OCI-LY7 (cell line): ENCODE measurements around the gene SCAF1. TPM values are rescaled to one million over a fixed set of nuclear protein-coding genes. Genes with fewer than 3 reads are reported as not detected.

ENCODE experiments used
- BruUV-seq: library from RNA; stranded (reverse); fragments of 400-500 nt; replicated peaks from 2 replicates; lab custom pipeline; 2021; lab: Mats Ljungman, UMichigan
- CTCF ChIA-PET: fragments of 300-600 bp; sonication (Branson Sonifier 250); formaldehyde crosslinking; loops from one replicate; lab custom pipeline; 2022; ENCODE audit warnings: antibody characterized with exemption; ENCODE audit not compliant: unreplicated experiment; lab: Charles Lee
- POLR2A ChIA-PET: fragments of 300-600 bp; sonication (Branson Sonifier 250); formaldehyde crosslinking; loops from one replicate; lab custom pipeline; 2022; ENCODE audit warnings: antibody characterized with exemption; lab: Charles Lee
- DNase-seq: peaks from one replicate; pipeline ENCODE4 v3.0.0-alpha.2; 2015; ENCODE audit warnings: low spot score
- H2AFZ ChIP-seq: fragments of 200-600 bp; sonication (generic), shearing (Covaris generic); 2 replicates; pipeline ENCODE4 v1.6.1; 2014; ENCODE audit warnings: mild to moderate bottlenecking, antibody characterized with exemption, low read length, moderate library complexity
- H3K27ac ChIP-seq: fragments of 200-600 bp; sonication (generic); 2 replicates; pipeline ENCODE4 v1.5.1; 2014; ENCODE audit warnings: mixed run types, low read depth, mild to moderate bottlenecking, moderate library complexity, low read length, inconsistent platforms; ENCODE audit not compliant: poor library complexity, severe bottlenecking
- H3K36me3 ChIP-seq: fragments of 200-600 bp; sonication (generic); 2 replicates; pipeline ENCODE4 v1.6.1; 2014; ENCODE audit warnings: mild to moderate bottlenecking, antibody characterized with exemption, low read length, moderate library complexity, mixed read lengths; ENCODE audit not compliant: insufficient read depth
- H3K4me1 ChIP-seq: fragments of 200-600 bp; sonication (generic); 2 replicates; pipeline ENCODE4 v1.5.1; 2014; ENCODE audit warnings: mild to moderate bottlenecking, low read length; ENCODE audit not compliant: insufficient read depth, poor library complexity, severe bottlenecking
- H3K4me2 ChIP-seq: fragments of 200-600 bp; sonication (generic); 2 replicates; pipeline ENCODE4 v1.6.1; 2014; ENCODE audit warnings: mild to moderate bottlenecking, low read length
- H3K4me3 ChIP-seq: fragments of 200-600 bp; sonication (generic); 2 replicates; pipeline ENCODE4 v1.5.1; 2014; ENCODE audit warnings: mild to moderate bottlenecking, low read depth, low read length; ENCODE audit not compliant: poor library complexity, severe bottlenecking
- H3K79me2 ChIP-seq: fragments of 200-600 bp; sonication (generic); 2 replicates; pipeline ENCODE4 v1.6.1; 2016; ENCODE audit warnings: low read depth, mild to moderate bottlenecking, low read length, moderate library complexity, mixed read lengths; ENCODE audit not compliant: insufficient read depth
- H3K9me2 ChIP-seq: fragments of 200-600 bp; sonication (generic); 2 replicates; pipeline ENCODE4 v1.6.1; 2016; ENCODE audit warnings: mild to moderate bottlenecking, low read length, mixed read lengths; ENCODE audit not compliant: insufficient read depth
- H3K9me3 ChIP-seq: fragments of 200-600 bp; sonication (generic); 2 replicates; pipeline ENCODE4 v1.6.1; 2014; ENCODE audit warnings: mild to moderate bottlenecking, mixed run types, low read length, mixed read lengths
- H4K20me1 ChIP-seq: fragments of 200-600 bp; sonication (generic); 2 replicates; pipeline ENCODE4 v1.6.1; 2014; ENCODE audit warnings: mild to moderate bottlenecking, antibody characterized with exemption, low read length, moderate library complexity, mixed read lengths; ENCODE audit not compliant: insufficient read depth
- EZH2phosphoT487 ChIP-seq: fragments of 200-600 bp; sonication (generic); IDR thresholded peaks from 2 replicates; pipeline ENCODE4 v1.6.1; 2018; ENCODE audit warnings: low read depth, borderline replicate concordance, mild to moderate bottlenecking, mixed run types, antibody characterized with exemption, low read length, moderate library complexity, mixed read lengths
- intact Hi-C: fragments of 100-400 bp; cut with micrococcal nuclease; formaldehyde crosslinking; loops from one replicate; pipeline ENCODE4 v1.10.0; 2022; ENCODE audit not compliant: unreplicated experiment
- total RNA-seq, 2 experiments: library from RNA; depleted of rRNA in 1 of 2; stranded (reverse); fragments of >200 nt in 1 of 2; shearing (Covaris generic) in 1 of 2; gene quantifications; 2 replicates each; pipeline ENCODE4 v1.2.3, GENCODE V29; 2014 to 2022
- TF ChIP-seq, protein P1 (sequence below): fragments of 200-600 bp; sonication (generic); conservative IDR thresholded peaks from 2 replicates; pipeline ENCODE4 v1.5.1; 2014; ENCODE audit warnings: mild to moderate bottlenecking, antibody characterized with exemption, low read length, moderate library complexity, mixed read lengths

The SCAF1 gene
- total RNA-seq, 2 experiments from 2014 or later = 15.0 to 44.0 TPM

DNA sequence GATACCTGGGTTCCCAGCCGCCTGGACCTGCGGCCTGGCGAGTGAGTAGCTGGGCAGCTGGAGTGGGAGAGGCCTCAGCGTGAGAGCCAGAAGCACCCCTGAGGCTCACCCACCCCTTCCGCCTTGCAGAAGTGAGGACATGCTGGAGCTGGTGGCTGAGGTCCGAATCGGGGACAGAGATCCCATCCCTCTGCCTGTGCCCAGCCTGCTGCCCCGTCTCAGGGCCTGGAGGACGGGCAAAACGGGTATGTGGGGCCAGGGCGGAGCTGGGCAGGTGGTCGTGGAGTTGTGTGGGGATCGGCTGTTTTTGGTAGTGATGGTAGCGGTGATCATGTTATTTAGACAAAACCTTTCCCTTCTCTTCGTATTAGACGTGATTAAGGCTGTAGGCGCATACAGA lies 4.6 kb downstream of the SCAF1 start:
- ChIA-PET POLR2A (no interaction called here), CTCF (no interaction called here)
- H3K9me2 ChIP-seq = no peaks in the 10 kb centered on the region
- H3K27ac ChIP-seq = no peak overlapping the region
- no peaks in the 10 kb centered on the region; the same call in 1 of the 2 replicates for H4K20me1 ChIP-seq
- no peaks in the 10 kb centered on the region for H3K9me3 ChIP-seq
- no peak overlapping the region for H2AFZ ChIP-seq
- intact Hi-C loops = no loop called here
- H3K79me2 ChIP-seq = peaks cover 23% of the 10 kb centered on the region
- TF ChIP-seq, protein P1, sequence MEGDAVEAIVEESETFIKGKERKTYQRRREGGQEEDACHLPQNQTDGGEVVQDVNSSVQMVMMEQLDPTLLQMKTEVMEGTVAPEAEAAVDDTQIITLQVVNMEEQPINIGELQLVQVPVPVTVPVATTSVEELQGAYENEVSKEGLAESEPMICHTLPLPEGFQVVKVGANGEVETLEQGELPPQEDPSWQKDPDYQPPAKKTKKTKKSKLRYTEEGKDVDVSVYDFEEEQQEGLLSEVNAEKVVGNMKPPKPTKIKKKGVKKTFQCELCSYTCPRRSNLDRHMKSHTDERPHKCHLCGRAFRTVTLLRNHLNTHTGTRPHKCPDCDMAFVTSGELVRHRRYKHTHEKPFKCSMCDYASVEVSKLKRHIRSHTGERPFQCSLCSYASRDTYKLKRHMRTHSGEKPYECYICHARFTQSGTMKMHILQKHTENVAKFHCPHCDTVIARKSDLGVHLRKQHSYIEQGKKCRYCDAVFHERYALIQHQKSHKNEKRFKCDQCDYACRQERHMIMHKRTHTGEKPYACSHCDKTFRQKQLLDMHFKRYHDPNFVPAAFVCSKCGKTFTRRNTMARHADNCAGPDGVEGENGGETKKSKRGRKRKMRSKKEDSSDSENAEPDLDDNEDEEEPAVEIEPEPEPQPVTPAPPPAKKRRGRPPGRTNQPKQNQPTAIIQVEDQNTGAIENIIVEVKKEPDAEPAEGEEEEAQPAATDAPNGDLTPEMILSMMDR = no peak
- no peak for TF ChIP-seq EZH2phosphoT487
- no TSS peak for BruUV-seq
- H3K36me3 ChIP-seq = peaks cover 45% of the 10 kb centered on the region
- H3K4me2 ChIP-seq = no peak overlapping the region
- peaks cover 14% of the 10 kb centered on the region for H3K4me1 ChIP-seq
- H3K4me3 ChIP-seq = no peak overlapping the region
- DNase-seq = no peak

DNA sequence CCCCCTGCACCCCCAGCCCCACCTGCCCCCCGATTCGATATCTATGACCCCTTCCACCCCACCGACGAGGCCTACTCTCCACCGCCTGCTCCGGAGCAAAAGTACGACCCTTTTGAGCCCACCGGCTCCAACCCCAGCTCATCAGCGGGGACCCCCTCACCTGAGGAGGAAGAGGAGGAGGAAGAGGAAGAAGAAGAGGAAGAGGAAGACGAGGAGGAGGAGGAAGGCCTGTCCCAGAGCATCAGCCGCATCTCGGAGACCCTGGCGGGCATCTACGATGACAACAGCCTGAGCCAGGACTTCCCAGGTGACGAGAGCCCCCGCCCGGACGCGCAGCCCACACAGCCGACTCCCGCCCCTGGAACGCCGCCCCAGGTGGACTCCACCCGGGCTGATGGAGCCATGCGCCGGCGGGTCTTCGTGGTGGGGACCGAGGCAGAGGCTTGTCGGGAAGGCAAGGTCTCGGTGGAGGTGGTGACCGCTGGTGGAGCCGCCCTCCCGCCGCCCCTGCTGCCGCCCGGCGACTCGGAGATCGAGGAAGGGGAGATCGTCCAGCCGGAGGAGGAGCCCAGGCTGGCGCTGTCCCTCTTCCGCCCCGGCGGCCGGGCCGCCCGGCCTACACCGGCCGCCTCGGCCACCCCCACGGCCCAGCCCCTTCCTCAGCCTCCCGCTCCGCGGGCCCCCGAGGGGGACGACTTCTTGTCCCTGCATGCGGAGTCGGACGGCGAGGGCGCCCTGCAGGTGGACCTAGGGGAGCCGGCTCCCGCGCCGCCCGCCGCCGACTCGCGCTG lies 9.2 kb downstream of the SCAF1 start:
- CTCF ChIA-PET = no interaction called here

More for the DNA sequence above, 9.2 kb downstream of the SCAF1 start:
- Histone ChIP-seq H3K36me3 (peaks cover 81% of the 10 kb centered on the region), H3K4me3 (no peak overlapping the region), H3K9me2 (no peaks in the 10 kb centered on the region), H3K4me2 (no peak overlapping the region), H3K4me1 (no peaks in the 10 kb centered on the region), H3K27ac (no peak overlapping the region), H4K20me1 (no peaks in the 10 kb centered on the region), H3K79me2 (no peaks in the 10 kb centered on the region), H3K9me3 (no peaks in the 10 kb centered on the region), H2AFZ (no peak overlapping the region)
- intact Hi-C loops = no loop called here
- no peak for DNase-seq
- TF ChIP-seq EZH2phosphoT487 = no peak
- TF ChIP-seq, protein P1 = no peak
- no TSS peak for BruUV-seq
- POLR2A ChIA-PET = no interaction called here
